A673 (cell line): ENCODE data around the gene PRR20A.

Experiments
- CTCF ChIP-seq: fragments of 300-800, 200-600 bp; sonication (generic); conservative IDR thresholded peaks from 2 replicates; pipeline ENCODE4 v1.5.1; 2017; ENCODE audit warnings: low read depth, mild to moderate bottlenecking, antibody characterized with exemption, low read length, moderate library complexity, mixed read lengths
- EZH2 ChIP-seq: fragments of 200-600 bp; sonication (generic); IDR thresholded peaks from 2 replicates; pipeline ENCODE4 v1.6.1; 2017; ENCODE audit warnings: borderline replicate concordance, low read depth, mild to moderate bottlenecking, mixed read lengths, antibody characterized with exemption, low read length; ENCODE audit not compliant: poor library complexity, severe bottlenecking

DNA sequence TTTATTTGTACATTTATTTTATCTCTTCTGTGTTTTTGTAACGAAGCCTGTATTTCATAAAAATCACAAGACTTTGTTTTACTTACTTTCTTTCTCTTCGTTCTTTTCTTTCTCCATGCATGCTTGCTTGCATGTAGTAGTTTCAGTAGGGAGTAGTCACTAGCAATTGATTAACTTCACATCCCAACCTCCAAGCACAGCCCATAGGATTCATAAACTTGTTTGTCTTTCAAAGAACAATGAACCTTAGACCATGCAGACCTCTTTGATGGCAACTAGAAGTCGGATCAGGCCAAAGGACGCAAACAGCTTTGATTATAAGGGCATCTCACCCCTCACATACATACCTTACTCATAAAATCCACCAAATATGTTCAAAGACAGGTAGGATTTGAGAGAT lies 3.1 kb upstream of the PRR20A start:
- TF ChIP-seq CTCF (no peak), EZH2 (no peak)
